Measurements from ENCODE around the gene SMIM24.

The SMIM24 gene

GRCh38 chr19:3506384-3507340 lies 26.3 kb upstream of the SMIM24 start:
- H3K4me3 ChIP-seq (ENCODE audit: low read depth, low read length), result peak overlapping the region; percentile 79

GRCh38 chr19:3505598-3506383 lies 25.5 kb upstream of the SMIM24 start, which contains the start of gene FZR1:
TSS of gene FZR1 (plus strand) at chr19:3506311. CDS start at chr19:3522990, 16,679 bp downstream.
- TF ChIP-seq CTCF (IDR thresholded peaks at IDR 0.05; ENCODE audit: low read depth, low read length), result no peak

More at GRCh38 chr19:3506384-3507340, 26.3 kb upstream of the SMIM24 start:
- TF ChIP-seq CTCF (IDR thresholded peaks at IDR 0.05; ENCODE audit: low read depth, low read length), result no peak

GRCh38 chr19:3504735-3505134 lies 24.4 kb upstream of the SMIM24 start:
- TF ChIP-seq CTCF (IDR thresholded peaks at IDR 0.05; ENCODE audit: low read depth, low read length), result no peak
- no peak overlapping the region for H3K4me3 ChIP-seq (ENCODE audit: low read depth, low read length)

More at GRCh38 chr19:3505598-3506383, 25.5 kb upstream of the SMIM24 start, which contains the start of gene FZR1:
- H3K4me3 ChIP-seq (ENCODE audit: low read depth, low read length), result peak within 1 kb of the TSS; percentile 79

GRCh38 chr19:3503036-3503572 lies 22.8 kb upstream of the SMIM24 start:
- TF ChIP-seq CTCF (IDR thresholded peaks at IDR 0.05; ENCODE audit: low read depth, low read length), result no peak
- no peak overlapping the region for H3K4me3 ChIP-seq (ENCODE audit: low read depth, low read length)

GRCh38 chr19:3501780-3502179 lies 21.5 kb upstream of the SMIM24 start:
- no peak for TF ChIP-seq CTCF (IDR thresholded peaks at IDR 0.05; ENCODE audit: low read depth, low read length)
- H3K4me3 ChIP-seq (ENCODE audit: low read depth, low read length), result no peak overlapping the region

GRCh38 chr19:3500429-3501101 lies 20.2 kb upstream of the SMIM24 start, which contains the start of gene DOHH:
TSS of gene DOHH (minus strand) at chr19:3500674. CDS start at chr19:3496814, 3,860 bp downstream.
- no peak for TF ChIP-seq CTCF (IDR thresholded peaks at IDR 0.05; ENCODE audit: low read depth, low read length)
- peak within 1 kb of the TSS; percentile 99 for H3K4me3 ChIP-seq (ENCODE audit: low read depth, low read length)

Data from WI38 (cell line).